OCI-LY1 (cell line): ENCODE results near the gene CACNA1D.

Experiments used
- EZH2 ChIP-seq: fragments of 200-600 bp; sonication (generic), shearing (Covaris generic); IDR thresholded peaks from 2 replicates; pipeline ENCODE4 v1.8.0; 2017; ENCODE audit warnings: borderline replicate concordance, mixed run types, mild to moderate bottlenecking, antibody characterized with exemption, low read length, moderate library complexity, mixed read lengths
- TF ChIP-seq, protein P1 (sequence below): fragments of 200-600 bp; sonication (generic), shearing (Covaris generic); IDR thresholded peaks from 2 replicates; pipeline ENCODE4 v1.5.1; 2017; ENCODE audit warnings: mild to moderate bottlenecking, antibody characterized with exemption, low read length, moderate library complexity, mixed read lengths

DNA sequence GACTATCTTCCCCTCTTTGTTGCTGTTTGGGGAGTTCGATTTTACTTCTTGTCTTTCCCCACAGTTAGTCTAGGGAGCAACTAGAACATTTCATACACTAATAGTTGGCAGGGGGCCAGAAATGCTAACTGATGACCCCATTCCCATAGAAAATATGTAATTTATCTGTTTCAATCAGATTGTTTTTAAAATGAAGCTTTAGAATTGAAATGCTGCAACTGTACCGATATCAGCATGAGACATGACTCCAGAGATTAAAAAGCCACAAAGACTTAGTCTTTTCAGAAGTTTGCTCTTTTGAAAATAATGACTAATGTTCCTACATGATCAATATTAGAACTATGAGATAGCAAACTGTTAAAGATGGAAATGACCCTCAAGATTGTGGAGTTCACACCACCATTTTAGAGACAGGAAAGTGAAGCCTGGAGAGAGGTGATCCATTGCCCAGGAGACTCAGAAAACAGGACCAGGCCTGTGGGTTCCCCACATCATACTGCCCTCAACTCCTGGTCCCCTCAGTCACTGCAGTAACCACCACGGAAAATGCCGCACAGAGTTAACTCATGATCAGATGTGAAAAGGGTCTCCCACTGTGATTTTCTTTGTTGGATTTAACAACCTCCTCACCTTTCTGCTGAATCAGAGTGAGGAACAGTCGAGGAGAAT lies 221.5 kb downstream of the CACNA1D start:
- TF ChIP-seq, protein P1, sequence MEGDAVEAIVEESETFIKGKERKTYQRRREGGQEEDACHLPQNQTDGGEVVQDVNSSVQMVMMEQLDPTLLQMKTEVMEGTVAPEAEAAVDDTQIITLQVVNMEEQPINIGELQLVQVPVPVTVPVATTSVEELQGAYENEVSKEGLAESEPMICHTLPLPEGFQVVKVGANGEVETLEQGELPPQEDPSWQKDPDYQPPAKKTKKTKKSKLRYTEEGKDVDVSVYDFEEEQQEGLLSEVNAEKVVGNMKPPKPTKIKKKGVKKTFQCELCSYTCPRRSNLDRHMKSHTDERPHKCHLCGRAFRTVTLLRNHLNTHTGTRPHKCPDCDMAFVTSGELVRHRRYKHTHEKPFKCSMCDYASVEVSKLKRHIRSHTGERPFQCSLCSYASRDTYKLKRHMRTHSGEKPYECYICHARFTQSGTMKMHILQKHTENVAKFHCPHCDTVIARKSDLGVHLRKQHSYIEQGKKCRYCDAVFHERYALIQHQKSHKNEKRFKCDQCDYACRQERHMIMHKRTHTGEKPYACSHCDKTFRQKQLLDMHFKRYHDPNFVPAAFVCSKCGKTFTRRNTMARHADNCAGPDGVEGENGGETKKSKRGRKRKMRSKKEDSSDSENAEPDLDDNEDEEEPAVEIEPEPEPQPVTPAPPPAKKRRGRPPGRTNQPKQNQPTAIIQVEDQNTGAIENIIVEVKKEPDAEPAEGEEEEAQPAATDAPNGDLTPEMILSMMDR: no peak
- no peak for TF ChIP-seq EZH2
